MM.1S (cell line): ENCODE measurements around the gene SUMF2.
A peak's percentile ranks its signal among the peaks of the same experiment; 100 is the strongest.

Source experiments
- DNase-seq: peaks from one replicate; pipeline ENCODE4 v3.0.0-alpha.2; 2015
- H2AFZ ChIP-seq: fragments of 300-600 bp; sonication (generic); 2 replicates; pipeline ENCODE4 v1.6.0; 2016; ENCODE audit warnings: antibody characterized with exemption, low read length
- H3F3A ChIP-seq: fragments of 300-600 bp; sonication (generic); 2 replicates; pipeline ENCODE4 v1.6.1; 2016; ENCODE audit warnings: mild to moderate bottlenecking, antibody characterized with exemption, low read length, moderate library complexity, mixed read lengths; ENCODE audit not compliant: insufficient read depth
- H3K27ac ChIP-seq: fragments of 300-600 bp; sonication (generic); 2 replicates; pipeline ENCODE4 v1.5.1; 2016; ENCODE audit warnings: mild to moderate bottlenecking, low read length
- H3K27me3 ChIP-seq: fragments of 300-600 bp; sonication (generic); replicated peaks from 2 replicates; pipeline ENCODE4 v1.6.0; 2016; ENCODE audit warnings: low read length; ENCODE audit not compliant: insufficient read depth
- H3K36me3 ChIP-seq: fragments of 300-600 bp; sonication (generic); replicated peaks from 2 replicates; pipeline ENCODE4 v1.6.1; 2016; ENCODE audit warnings: mild to moderate bottlenecking, low read length, mixed read lengths; ENCODE audit not compliant: insufficient read depth
- H3K4me1 ChIP-seq: fragments of 300-600 bp; sonication (generic); 2 replicates; pipeline ENCODE4 v1.6.1; 2016; ENCODE audit warnings: low read length, mixed read lengths
- H3K4me2 ChIP-seq: fragments of 300-600 bp; sonication (generic); 2 replicates; pipeline ENCODE4 v1.6.0; 2016; ENCODE audit warnings: low read depth, low read length
- H3K4me3 ChIP-seq: fragments of 300-600 bp; sonication (generic); 2 replicates; pipeline ENCODE4 v1.5.1; 2016; ENCODE audit warnings: low read length, mixed read lengths
- H3K79me2 ChIP-seq: fragments of 300-600 bp; sonication (generic); 2 replicates; pipeline ENCODE4 v1.6.1; 2016; ENCODE audit warnings: mixed run types, low read length, mixed read lengths
- H3K9ac ChIP-seq: fragments of 300-600 bp; sonication (generic); 2 replicates; pipeline ENCODE4 v1.6.1; 2016; ENCODE audit warnings: low read length, mixed read lengths
- H3K9me2 ChIP-seq: fragments of 300-600 bp; sonication (generic); replicated peaks from 2 replicates; pipeline ENCODE4 v1.6.1; 2016; ENCODE audit warnings: mild to moderate bottlenecking, low read length, mixed read lengths; ENCODE audit not compliant: insufficient read depth
- H3K9me3 ChIP-seq: fragments of 300-600 bp; sonication (generic); replicated peaks from 2 replicates; pipeline ENCODE4 v1.6.1; 2016; ENCODE audit warnings: mild to moderate bottlenecking, low read length, mixed read lengths; ENCODE audit not compliant: insufficient read depth
- H4K20me1 ChIP-seq: fragments of 300-600 bp; sonication (generic); 2 replicates; pipeline ENCODE4 v1.6.1; 2016; ENCODE audit warnings: mild to moderate bottlenecking, low read length, moderate library complexity, mixed read lengths; ENCODE audit not compliant: insufficient read depth
- EZH2 ChIP-seq: fragments of 300-600 bp; sonication (generic); optimal IDR thresholded peaks from 2 replicates; pipeline ENCODE3; 2017; ENCODE audit warnings: low read depth, mild to moderate bottlenecking, antibody characterized with exemption, low read length, mixed read lengths
- EZH2phosphoT487 ChIP-seq: fragments of 300-600 bp; sonication (generic); IDR thresholded peaks from 2 replicates; pipeline ENCODE4 v1.6.1; 2018; ENCODE audit warnings: antibody characterized with exemption, low read length
- TF ChIP-seq, protein P1 (sequence below): fragments of 300-600 bp; sonication (generic); IDR thresholded peaks from 2 replicates; pipeline ENCODE4 v1.5.1; 2016; ENCODE audit warnings: antibody characterized with exemption, low read length, mixed read lengths

Gene SUMF2

DNA sequence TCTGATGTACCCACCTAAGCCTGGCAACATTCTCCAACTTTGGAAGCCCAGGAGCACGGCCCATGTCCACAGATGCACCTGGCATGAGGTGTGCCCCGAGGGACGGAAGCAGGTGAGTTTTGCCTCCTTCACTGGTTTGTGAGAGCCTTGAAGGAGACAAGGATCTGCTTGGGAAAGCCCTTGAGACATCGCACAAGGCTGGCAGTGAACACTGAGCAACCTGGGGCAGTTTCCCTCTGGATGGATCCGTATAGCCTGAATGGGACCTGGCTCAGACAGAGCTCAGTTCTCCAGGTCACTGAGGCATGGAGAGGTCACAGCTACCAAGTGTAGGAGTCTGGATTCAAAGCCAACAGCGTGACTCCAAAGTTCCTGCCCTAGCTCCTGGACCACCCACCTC, 60.9 kb downstream of the SUMF2 start:
- no peaks in the 10 kb centered on the region for H3K9me2 ChIP-seq
- no peaks in the 10 kb centered on the region for H4K20me1 ChIP-seq
- H2AFZ ChIP-seq, result no peak overlapping the region
- no peak for DNase-seq
- H3K9me3 ChIP-seq, result no peaks in the 10 kb centered on the region
- no peak overlapping the region for H3K4me3 ChIP-seq
- H3K36me3 ChIP-seq, result no peaks in the 10 kb centered on the region
- H3K4me2 ChIP-seq, result no peak overlapping the region
- no peaks in the 10 kb centered on the region for H3K79me2 ChIP-seq
- H3K4me1 ChIP-seq, result no peaks in the 10 kb centered on the region
- H3K27ac ChIP-seq, result no peak overlapping the region
- no peaks in the 10 kb centered on the region for H3K27me3 ChIP-seq
- H3F3A ChIP-seq, result 0 out of 2 replicates have a peak, but pooled peaks cover 3% of the 10 kb centered on the region
- TF ChIP-seq, protein P1, sequence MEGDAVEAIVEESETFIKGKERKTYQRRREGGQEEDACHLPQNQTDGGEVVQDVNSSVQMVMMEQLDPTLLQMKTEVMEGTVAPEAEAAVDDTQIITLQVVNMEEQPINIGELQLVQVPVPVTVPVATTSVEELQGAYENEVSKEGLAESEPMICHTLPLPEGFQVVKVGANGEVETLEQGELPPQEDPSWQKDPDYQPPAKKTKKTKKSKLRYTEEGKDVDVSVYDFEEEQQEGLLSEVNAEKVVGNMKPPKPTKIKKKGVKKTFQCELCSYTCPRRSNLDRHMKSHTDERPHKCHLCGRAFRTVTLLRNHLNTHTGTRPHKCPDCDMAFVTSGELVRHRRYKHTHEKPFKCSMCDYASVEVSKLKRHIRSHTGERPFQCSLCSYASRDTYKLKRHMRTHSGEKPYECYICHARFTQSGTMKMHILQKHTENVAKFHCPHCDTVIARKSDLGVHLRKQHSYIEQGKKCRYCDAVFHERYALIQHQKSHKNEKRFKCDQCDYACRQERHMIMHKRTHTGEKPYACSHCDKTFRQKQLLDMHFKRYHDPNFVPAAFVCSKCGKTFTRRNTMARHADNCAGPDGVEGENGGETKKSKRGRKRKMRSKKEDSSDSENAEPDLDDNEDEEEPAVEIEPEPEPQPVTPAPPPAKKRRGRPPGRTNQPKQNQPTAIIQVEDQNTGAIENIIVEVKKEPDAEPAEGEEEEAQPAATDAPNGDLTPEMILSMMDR, result no peak
- no peak overlapping the region for H3K9ac ChIP-seq

DNA sequence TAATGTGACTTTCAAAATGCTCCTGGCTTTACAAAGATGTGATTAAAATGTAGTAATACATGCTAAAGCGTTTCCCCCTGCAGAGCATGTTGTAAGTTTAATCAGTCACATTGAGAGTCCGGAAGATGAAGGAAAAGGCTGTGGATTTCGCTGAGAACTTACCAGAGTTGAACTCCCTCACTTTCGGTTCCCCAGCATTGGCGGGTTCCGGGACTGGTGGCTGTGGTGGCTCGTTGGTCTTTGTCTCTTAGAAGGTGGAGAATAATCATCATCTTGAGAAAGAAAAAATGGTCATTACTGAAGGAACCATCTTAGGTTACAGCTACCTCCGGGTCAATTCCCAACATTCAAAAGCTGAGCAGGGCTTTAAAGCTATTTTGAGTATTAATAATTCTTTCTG, 61.7 kb downstream of the SUMF2 start:
- no peaks in the 10 kb centered on the region for H3K9me2 ChIP-seq
- no peak overlapping the region for H3K4me3 ChIP-seq
- no peaks in the 10 kb centered on the region for H3K79me2 ChIP-seq
- H3K4me2 ChIP-seq, result peak overlapping the region; percentile 5; the same call in 1 of the 2 replicates
- no peaks in the 10 kb centered on the region for H4K20me1 ChIP-seq
- no peaks in the 10 kb centered on the region for H3K27me3 ChIP-seq
- no peak for DNase-seq
- H3K9ac ChIP-seq, result no peak overlapping the region
- no peak overlapping the region for H2AFZ ChIP-seq
- H3K9me3 ChIP-seq, result no peaks in the 10 kb centered on the region
- H3K36me3 ChIP-seq, result no peaks in the 10 kb centered on the region
- H3K27ac ChIP-seq, result no peak overlapping the region
- TF ChIP-seq EZH2phosphoT487, result no peak
- TF ChIP-seq, protein P1, result no peak
- no peak for TF ChIP-seq EZH2
- H3K4me1 ChIP-seq, result no peaks in the 10 kb centered on the region
- H3F3A ChIP-seq, result 0 out of 2 replicates have a peak, but pooled peaks cover 3% of the 10 kb centered on the region

DNA sequence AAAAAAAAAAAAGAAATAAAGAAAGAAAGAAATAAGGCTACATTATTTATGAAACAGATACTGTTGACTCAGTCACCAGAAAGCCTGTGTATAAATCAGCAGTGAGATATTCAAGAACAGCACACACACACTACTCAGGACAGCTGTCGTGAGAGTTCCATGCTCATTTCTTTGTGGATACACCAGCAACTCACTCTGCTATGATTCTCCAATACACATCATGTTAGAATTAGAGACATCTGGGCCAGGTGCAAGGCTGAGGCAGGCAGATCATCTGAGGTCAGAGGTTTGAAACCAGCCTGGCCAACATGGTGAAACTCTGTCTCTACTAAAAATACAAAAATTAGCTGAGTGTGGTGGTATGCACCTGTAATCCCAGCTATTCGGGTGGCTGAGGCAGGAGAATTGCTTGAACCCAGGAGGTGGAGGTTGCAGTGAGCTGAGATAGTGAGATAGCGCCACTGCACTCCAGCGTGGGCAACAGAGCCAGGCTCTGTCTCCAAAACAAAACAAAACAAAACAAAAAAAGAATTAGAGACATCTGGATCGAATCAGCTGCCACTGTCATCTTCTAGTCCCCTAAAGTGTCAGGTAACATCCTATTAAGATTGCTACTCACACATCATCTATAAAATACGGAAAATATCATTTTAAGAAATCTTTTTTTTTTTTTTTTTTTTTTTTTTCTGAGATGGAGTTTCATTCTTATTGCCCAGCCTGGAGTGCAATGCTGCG, 63.3 kb downstream of the SUMF2 start:
- Histone ChIP-seq H3K9me2 (no peaks in the 10 kb centered on the region), H3K4me3 (no peak overlapping the region), H2AFZ (no peak overlapping the region), H3K79me2 (no peaks in the 10 kb centered on the region), H3K27ac (peak overlapping the region; percentile 47; the same call in 1 of the 2 replicates), H3K9ac (no peak overlapping the region), H4K20me1 (no peaks in the 10 kb centered on the region), H3K4me1 (no peaks in the 10 kb centered on the region), H3F3A (0 out of 2 replicates have a peak, but pooled peaks cover 3% of the 10 kb centered on the region), H3K36me3 (no peaks in the 10 kb centered on the region), H3K4me2 (no peak overlapping the region), H3K27me3 (no peaks in the 10 kb centered on the region), H3K9me3 (no peaks in the 10 kb centered on the region)
- DNase-seq, result peak; percentile 76
- no peak for TF ChIP-seq EZH2
- TF ChIP-seq, protein P1, result no peak
- TF ChIP-seq EZH2phosphoT487, result no peak
